MCF 10A (cell line): Measurements from ENCODE around the gene OR2T34. TPM values are rescaled to one million over a fixed set of nuclear protein-coding genes. Genes with fewer than 3 reads are reported as not detected.

Source experiments
- BruUV-seq: library from RNA; stranded (reverse); fragments of 400-500 nt; replicated peaks from 2 replicates; lab custom pipeline; 2021; lab: Mats Ljungman, UMichigan
- CTCF ChIA-PET: fragments of 300-600 bp; sonication (Branson Sonifier 250); formaldehyde crosslinking; extraction: SDS; loops from one replicate; lab custom pipeline; 2021; ENCODE audit warnings: antibody characterized with exemption, inconsistent platforms; lab: Yijun Ruan, JAX
- POLR2A ChIA-PET: fragments of 300-600, 350-650 bp; sonication (Branson Sonifier 250); formaldehyde crosslinking; extraction: SDS; loops from one replicate; lab custom pipeline; 2020; ENCODE audit warnings: antibody characterized with exemption, inconsistent platforms; lab: Yijun Ruan, JAX
- DNase-seq: peaks from one replicate; pipeline ENCODE4 v3.0.0-alpha.2; 2018; ENCODE audit not compliant: unreplicated experiment
- H3K27ac Mint-ChIP-seq: one replicate; pipeline ENCODE4 v1.8.0; 2022; ENCODE audit warnings: mild to moderate bottlenecking, low read depth, mixed read lengths; ENCODE audit not compliant: unreplicated experiment
- H3K27me3 Mint-ChIP-seq: one replicate; pipeline ENCODE4 v1.8.0; 2022; ENCODE audit warnings: mixed read lengths; ENCODE audit not compliant: insufficient read depth, unreplicated experiment
- H3K36me3 Mint-ChIP-seq: one replicate; pipeline ENCODE4 v1.8.0; 2022; ENCODE audit warnings: mild to moderate bottlenecking, moderate library complexity, mixed read lengths; ENCODE audit not compliant: insufficient read depth, unreplicated experiment
- H3K4me1 Mint-ChIP-seq: one replicate; pipeline ENCODE4 v1.8.0; 2022; ENCODE audit warnings: mixed read lengths; ENCODE audit not compliant: insufficient read depth, unreplicated experiment
- H3K4me3 Mint-ChIP-seq: one replicate; pipeline ENCODE4 v1.8.0; 2022; ENCODE audit warnings: mild to moderate bottlenecking, moderate library complexity, mixed read lengths; ENCODE audit not compliant: unreplicated experiment
- H3K9me3 Mint-ChIP-seq: one replicate; pipeline ENCODE4 v1.8.0; 2022; ENCODE audit warnings: mixed read lengths; ENCODE audit not compliant: unreplicated experiment
- intact Hi-C: fragments of 100-400 bp; cut with micrococcal nuclease; formaldehyde crosslinking; loops from 2 replicates; pipeline ENCODE4 v1.14.1; 2022
- total RNA-seq: library from RNA; stranded (reverse); gene quantifications from 2 replicates; pipeline ENCODE4 v1.2.3, GENCODE V29; 2022
- TF ChIP-seq, protein P1 (sequence below): fragments of 200-600 bp; IDR thresholded peaks from one replicate; pipeline ENCODE4 v1.8.0; 2022; ENCODE audit warnings: antibody characterized with exemption, mild to moderate bottlenecking; ENCODE audit not compliant: unreplicated experiment

Gene OR2T34
- total RNA-seq, 1 experiment from 2014 or later: not detected

DNA sequence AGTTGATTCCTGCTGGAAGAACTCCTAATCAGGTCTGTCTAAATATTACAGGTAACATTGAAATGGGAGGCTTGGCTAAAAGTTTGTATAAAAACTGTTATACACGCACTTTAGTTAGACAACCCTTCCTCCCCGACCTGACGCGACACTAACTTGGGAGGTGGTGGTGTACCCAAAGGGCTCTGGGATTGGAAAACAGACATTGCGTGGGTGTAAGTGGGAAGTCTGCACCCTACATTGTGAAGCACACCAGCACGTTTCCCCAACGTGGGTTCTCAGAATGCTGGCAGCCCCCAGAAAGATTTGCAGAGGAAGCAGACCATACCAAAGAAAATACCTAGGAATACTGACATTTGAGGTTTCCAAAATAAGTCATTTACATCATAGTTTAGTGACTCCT is 43.6 kb upstream of the OR2T34 start:
- no peaks in the 10 kb centered on the region for H3K9me3 Mint-ChIP-seq

GRCh38 chr1:248613742-248614141 is 39.2 kb upstream of the OR2T34 start:
- peaks cover 12% of the 10 kb centered on the region for H3K4me1 Mint-ChIP-seq
- ChIA-PET POLR2A (interaction anchor here (0.7 kb wide), 1 partner anchor 18 kb away, joined by 4 read pairs; no protein-coding TSS in a partner anchor), CTCF (interaction anchor here (0.6 to 3.6 kb wide), 3 partner anchors 9 to 370 kb away, joined by 3 to 30 read pairs (median 8); no protein-coding TSS in a partner anchor)
- H3K9me3 Mint-ChIP-seq: no peaks in the 10 kb centered on the region
- H3K27ac Mint-ChIP-seq: no peak overlapping the region
- TF ChIP-seq, protein P1, sequence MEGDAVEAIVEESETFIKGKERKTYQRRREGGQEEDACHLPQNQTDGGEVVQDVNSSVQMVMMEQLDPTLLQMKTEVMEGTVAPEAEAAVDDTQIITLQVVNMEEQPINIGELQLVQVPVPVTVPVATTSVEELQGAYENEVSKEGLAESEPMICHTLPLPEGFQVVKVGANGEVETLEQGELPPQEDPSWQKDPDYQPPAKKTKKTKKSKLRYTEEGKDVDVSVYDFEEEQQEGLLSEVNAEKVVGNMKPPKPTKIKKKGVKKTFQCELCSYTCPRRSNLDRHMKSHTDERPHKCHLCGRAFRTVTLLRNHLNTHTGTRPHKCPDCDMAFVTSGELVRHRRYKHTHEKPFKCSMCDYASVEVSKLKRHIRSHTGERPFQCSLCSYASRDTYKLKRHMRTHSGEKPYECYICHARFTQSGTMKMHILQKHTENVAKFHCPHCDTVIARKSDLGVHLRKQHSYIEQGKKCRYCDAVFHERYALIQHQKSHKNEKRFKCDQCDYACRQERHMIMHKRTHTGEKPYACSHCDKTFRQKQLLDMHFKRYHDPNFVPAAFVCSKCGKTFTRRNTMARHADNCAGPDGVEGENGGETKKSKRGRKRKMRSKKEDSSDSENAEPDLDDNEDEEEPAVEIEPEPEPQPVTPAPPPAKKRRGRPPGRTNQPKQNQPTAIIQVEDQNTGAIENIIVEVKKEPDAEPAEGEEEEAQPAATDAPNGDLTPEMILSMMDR: no peak
- DNase-seq: no peak
- BruUV-seq: no TSS peak
- H3K36me3 Mint-ChIP-seq: no peaks in the 10 kb centered on the region
- H3K4me3 Mint-ChIP-seq: no peak overlapping the region
- H3K27me3 Mint-ChIP-seq: no peaks in the 10 kb centered on the region
- intact Hi-C loops: no loop called here

More for the DNA sequence above, 43.6 kb upstream of the OR2T34 start:
- Mint-ChIP-seq H3K4me3 (no peak overlapping the region), H3K4me1 (peaks cover 9% of the 10 kb centered on the region), H3K27me3 (no peaks in the 10 kb centered on the region), H3K36me3 (no peaks in the 10 kb centered on the region), H3K27ac (no peak overlapping the region)
- no peak for DNase-seq
- intact Hi-C loops: loop anchor here (2.0 to 5.0 kb wide), 2 partner anchors 375 to 936 kb away; no protein-coding TSS in a partner anchor
- TF ChIP-seq, protein P1: no peak
- POLR2A ChIA-PET: interaction anchor here (1.5 kb wide), 1 partner anchor 79 kb away, joined by 3 read pairs; no protein-coding TSS in a partner anchor
- no TSS peak for BruUV-seq
- CTCF ChIA-PET: interaction anchor here (0.6 to 9.6 kb wide), 12 partner anchors 9 to 1196 kb away, joined by 3 to 159 read pairs (median 4); no protein-coding TSS in a partner anchor

DNA sequence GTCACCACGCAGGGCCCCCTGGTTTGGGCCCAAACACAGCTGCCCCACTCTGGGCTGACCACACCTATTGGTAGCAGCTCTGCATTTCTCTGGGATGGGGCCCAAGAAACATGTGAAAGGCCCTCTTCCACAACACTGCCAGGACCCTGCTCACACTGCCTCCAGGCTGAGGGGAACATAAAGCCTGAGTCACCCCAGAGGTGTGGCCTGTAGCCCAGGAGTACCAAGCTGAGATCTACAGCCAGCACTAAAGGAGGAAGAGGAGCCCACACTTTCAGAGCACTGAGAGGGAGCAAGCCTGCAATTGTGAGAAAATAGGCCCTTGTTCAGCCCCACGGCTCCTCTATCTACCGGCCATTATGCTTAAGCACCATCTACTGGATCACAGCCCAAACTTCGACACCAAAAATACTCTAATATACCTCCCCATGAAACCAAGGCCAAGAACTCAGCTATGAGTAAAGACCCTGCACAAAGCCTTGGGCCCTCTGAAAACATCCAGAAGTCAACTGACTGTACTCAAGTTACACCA is 37.4 kb upstream of the OR2T34 start:
- POLR2A ChIA-PET: no interaction called here
- peaks cover 8% of the 10 kb centered on the region for H3K4me1 Mint-ChIP-seq
- no peak overlapping the region for H3K27ac Mint-ChIP-seq
- intact Hi-C loops: loop anchor here (1.0 kb wide), 1 partner anchor 208 kb away; no protein-coding TSS in a partner anchor
- H3K9me3 Mint-ChIP-seq: no peaks in the 10 kb centered on the region
- CTCF ChIA-PET: interaction anchor here (0.8 to 3.6 kb wide), 7 partner anchors 11 to 383 kb away, joined by 3 to 30 read pairs (median 5); no protein-coding TSS in a partner anchor
- TF ChIP-seq, protein P1: no peak
- DNase-seq: peak; percentile 52
- no peaks in the 10 kb centered on the region for H3K36me3 Mint-ChIP-seq
- H3K4me3 Mint-ChIP-seq: no peak overlapping the region
- no peaks in the 10 kb centered on the region for H3K27me3 Mint-ChIP-seq
- BruUV-seq: no TSS peak

DNA sequence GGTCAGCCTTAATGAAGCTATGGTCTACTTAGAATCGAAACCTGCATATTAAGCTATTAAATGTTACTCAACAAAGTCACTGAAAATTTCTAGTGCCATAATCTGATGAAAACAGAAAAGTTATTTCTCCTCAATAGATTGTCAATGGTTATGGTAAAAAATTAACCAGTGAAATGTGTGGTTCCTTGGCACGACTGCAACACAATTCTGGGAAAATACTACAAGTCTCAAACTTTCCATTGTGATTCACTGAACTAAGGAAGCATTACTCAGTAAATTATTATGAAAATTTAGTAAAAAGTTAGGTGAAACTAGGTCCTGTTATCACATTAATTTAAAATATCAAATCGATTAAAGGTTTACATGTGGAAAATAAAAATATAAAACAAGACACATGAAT is 35.7 kb upstream of the OR2T34 start:
- H3K4me3 Mint-ChIP-seq: no peak overlapping the region
- DNase-seq: no peak
- ChIA-PET POLR2A (no interaction called here), CTCF (interaction anchor here (1.0 to 1.7 kb wide), 3 partner anchors 10 to 206 kb away, joined by 3 to 8 read pairs (median 4); no protein-coding TSS in a partner anchor)
- BruUV-seq: no TSS peak
- intact Hi-C loops: no loop called here
- H3K4me1 Mint-ChIP-seq: peaks cover 8% of the 10 kb centered on the region
- no peaks in the 10 kb centered on the region for H3K27me3 Mint-ChIP-seq
- no peaks in the 10 kb centered on the region for H3K9me3 Mint-ChIP-seq
- TF ChIP-seq, protein P1: no peak
- no peak overlapping the region for H3K27ac Mint-ChIP-seq
- no peaks in the 10 kb centered on the region for H3K36me3 Mint-ChIP-seq
